GM08714 (cell line): Measurements from ENCODE around the gene RAI2.
"Not testable (repeated sequence)": the region's sequence is repeated elsewhere in the genome, so short reads cannot be mapped to it uniquely, and the experiment has no call there.

ENCODE experiments used
- H3K4me3 ChIP-seq: fragments of 200-500 bp; sonication (Bioruptor generic); 2 replicates; pipeline ENCODE4 v1.5.1; 2014; ENCODE audit warnings: mild to moderate bottlenecking, low read length, inconsistent platforms
- ZNF274 ChIP-seq: IDR thresholded peaks from 2 replicates; pipeline ENCODE4 v1.6.1; 2012; ENCODE audit warnings: mild to moderate bottlenecking, low read depth, low read length

RAI2 gene

GRCh38 chrX:17814059-17814458 is 47.0 kb downstream of the RAI2 start:
- no peak for TF ChIP-seq ZNF274
- no peak overlapping the region for H3K4me3 ChIP-seq

GRCh38 chrX:17813277-17813676 is 47.8 kb downstream of the RAI2 start:
- no peak for TF ChIP-seq ZNF274
- H3K4me3 ChIP-seq: no peak overlapping the region

DNA sequence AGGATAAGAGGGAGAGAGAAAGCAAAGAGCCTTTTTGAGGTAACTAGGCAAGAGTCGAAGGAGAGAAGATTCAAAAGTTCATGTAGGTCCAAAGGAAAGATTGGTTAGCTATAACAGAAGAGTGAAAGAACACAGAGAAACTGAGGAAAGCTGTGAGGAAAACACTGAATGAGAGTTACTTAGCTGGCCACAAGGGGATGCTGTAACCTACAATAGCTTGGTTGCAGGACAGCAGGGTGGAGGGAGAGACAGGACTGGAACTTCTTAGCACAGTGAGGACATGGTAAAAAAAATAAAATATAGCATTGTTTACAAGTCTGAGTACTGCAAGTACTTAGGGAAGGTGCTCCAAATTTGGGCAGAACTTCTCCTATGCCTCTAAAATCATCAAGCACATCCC is 48.3 kb downstream of the RAI2 start:
- no peak for TF ChIP-seq ZNF274
- no peak overlapping the region for H3K4me3 ChIP-seq

- no peak overlapping the region for H3K4me3 ChIP-seq
- no peak for TF ChIP-seq ZNF274
Observed at GRCh38 chrX:17809984-17810383, 51.1 kb downstream of the RAI2 start.

- TF ChIP-seq ZNF274: no peak
- H3K4me3 ChIP-seq: no peak overlapping the region
Observed at GRCh38 chrX:17809273-17809672, 51.8 kb downstream of the RAI2 start.

DNA sequence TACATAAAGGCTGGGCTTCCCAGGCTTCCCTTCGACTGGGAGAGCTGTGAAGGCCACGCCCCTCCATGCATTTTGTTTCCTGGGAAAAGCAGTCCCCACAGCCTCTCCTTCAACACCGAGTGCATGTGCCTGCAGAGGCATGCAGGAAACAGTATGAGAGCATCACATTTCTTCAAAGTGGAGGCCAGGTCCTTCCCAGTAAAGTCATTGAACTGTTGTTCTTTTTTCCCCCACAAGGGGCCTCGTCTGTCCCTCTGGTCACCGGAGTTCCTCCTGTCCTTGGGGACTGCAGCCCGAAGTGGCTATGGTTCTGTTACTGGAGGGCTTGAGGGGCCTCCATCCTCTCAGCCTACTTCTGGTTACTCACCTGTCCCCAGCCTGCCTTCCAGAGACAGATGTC is 56.0 kb downstream of the RAI2 start:
- no peak overlapping the region for H3K4me3 ChIP-seq

GRCh38 chrX:17803449-17803848 is 57.6 kb downstream of the RAI2 start:
- no peak overlapping the region for H3K4me3 ChIP-seq
- TF ChIP-seq ZNF274: no peak

More for the DNA sequence above, 56.0 kb downstream of the RAI2 start:
- TF ChIP-seq ZNF274: no peak

GRCh38 chrX:17802756-17803155 is 58.3 kb downstream of the RAI2 start:
- H3K4me3 ChIP-seq: no peak overlapping the region
- no peak for TF ChIP-seq ZNF274

DNA sequence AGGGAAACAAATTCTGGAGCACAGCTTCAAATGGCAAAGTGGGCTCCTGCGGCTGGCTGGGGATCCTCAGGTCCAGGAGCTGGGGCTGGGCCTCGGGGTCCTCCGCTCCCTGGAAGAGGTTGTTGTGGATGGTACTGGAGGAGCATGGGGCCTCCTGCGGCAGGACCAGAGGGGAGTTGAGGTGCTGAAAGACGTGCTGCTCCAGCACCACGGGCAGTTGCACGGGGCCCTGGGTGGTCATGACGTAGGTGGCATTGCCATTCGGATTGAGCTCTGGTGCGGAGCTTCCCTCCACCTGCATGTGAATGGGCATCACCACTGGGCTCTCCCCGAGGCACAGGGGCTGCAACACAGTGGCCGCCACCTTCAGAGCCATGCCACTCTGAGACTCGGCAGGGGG is 59.7 kb downstream of the RAI2 start:
- TF ChIP-seq ZNF274: no peak
- no peak overlapping the region for H3K4me3 ChIP-seq

DNA sequence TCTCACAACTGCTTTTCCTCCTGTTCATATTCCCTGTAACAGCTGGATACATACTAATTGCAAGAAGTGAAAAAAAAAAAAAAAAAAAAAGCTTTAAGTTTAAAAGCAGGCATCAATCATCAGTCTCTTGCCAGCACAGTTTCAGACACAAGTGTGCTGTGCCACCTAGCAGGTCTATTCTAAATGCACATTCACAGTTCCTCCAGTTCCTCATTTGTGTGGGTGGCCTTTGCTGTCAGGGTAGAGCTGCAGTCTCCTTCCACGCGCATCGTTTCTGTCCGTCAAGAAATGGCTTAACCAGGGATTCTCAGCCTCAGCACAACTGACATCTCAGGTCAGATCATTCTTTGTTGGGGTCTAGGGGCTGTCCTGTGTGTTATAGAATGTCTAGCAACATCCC is 62.2 kb downstream of the RAI2 start:
- TF ChIP-seq ZNF274: no peak
- H3K4me3 ChIP-seq: no peak overlapping the region

DNA sequence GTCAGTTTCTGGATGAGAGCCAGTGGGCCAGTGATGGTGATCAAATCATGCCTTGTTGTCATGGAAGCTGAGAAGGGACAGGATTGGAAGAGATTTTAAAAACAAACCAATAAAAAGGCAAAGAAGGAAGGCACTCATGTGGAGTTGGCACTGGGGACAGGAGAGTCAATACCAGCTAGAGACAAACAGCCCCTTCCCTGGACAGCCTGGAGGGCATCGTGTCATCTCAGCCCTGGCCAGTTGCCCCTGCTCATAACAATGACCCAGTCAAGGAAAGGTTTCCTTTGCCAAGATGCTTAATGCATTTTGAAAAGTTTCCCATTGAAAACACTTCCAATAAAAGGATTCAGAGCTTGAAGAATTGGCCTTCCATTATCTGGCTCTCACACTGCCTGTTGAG is 68.3 kb downstream of the RAI2 start:
- H3K4me3 ChIP-seq: no peak overlapping the region
- no peak for TF ChIP-seq ZNF274

DNA sequence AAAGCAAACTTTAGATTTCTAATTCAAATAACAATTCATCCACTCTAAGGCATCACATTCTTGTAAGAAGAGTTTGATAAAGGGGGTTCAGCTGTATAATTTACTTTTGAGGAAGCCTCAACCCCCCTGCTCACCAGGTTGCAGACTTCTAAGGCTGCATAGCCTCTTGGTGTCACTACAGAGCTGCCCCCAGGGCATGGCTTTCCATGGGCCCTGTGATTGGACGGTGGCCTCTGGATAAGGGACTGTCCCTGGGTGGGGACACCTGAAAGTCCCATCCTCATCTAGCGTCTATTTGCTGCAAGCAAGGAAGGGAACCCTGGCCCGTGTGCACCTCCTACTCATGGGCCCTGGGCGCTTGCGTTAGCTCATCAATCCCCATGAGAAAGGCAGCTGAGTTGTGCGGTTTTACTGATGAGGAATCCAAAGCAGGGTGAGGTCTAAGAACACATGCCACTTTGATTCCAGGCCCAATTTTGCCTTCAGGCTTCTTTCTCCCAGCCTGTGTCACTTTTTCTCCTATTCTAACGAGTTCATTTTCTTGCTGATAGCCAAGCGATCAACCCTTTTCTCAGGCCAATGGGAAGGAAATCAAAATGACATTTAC is 72.0 kb downstream of the RAI2 start:
- TF ChIP-seq ZNF274: no peak
- H3K4me3 ChIP-seq: no peak overlapping the region

- no peak for TF ChIP-seq ZNF274
- no peak overlapping the region for H3K4me3 ChIP-seq
Observed at GRCh38 chrX:17788439-17788838, 72.7 kb downstream of the RAI2 start.

GRCh38 chrX:17787557-17787956 is 73.5 kb downstream of the RAI2 start:
- H3K4me3 ChIP-seq: no peak overlapping the region
- TF ChIP-seq ZNF274: no peak

GRCh38 chrX:17786554-17787347 is 74.3 kb downstream of the RAI2 start:
- not testable (repeated sequence) for H3K4me3 ChIP-seq

DNA sequence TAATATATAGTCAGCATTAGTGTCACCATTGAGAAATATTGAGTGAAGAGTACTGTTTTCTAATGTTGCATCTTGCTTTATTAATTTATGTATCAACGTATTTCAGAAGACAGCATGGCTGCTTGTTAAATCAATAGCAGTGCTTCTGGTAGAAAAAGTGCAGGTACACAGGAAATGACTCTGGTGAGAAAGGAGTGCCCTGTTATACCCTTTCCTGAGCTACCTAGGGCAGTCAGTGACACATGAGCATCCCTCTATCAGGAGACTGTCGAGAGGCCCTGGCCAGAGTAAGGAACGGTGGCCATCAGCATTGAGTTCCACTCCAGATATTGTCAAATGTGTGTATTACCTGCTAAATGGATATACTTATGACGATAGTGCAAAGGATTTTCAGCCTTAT is 81.7 kb downstream of the RAI2 start:
- H3K4me3 ChIP-seq: no peak overlapping the region
- TF ChIP-seq ZNF274: no peak
